ENCODE measurements around the gene NKAPL.

The NKAPL gene

GRCh38 chr6:28258877-28259777 is at the start of gene NKAPL:
TSS of gene NKAPL (plus strand) at chr6:28259297. CDS start at chr6:28259372, 75 bp downstream.
- peak; percentile 77 for DNase-seq

DNA sequence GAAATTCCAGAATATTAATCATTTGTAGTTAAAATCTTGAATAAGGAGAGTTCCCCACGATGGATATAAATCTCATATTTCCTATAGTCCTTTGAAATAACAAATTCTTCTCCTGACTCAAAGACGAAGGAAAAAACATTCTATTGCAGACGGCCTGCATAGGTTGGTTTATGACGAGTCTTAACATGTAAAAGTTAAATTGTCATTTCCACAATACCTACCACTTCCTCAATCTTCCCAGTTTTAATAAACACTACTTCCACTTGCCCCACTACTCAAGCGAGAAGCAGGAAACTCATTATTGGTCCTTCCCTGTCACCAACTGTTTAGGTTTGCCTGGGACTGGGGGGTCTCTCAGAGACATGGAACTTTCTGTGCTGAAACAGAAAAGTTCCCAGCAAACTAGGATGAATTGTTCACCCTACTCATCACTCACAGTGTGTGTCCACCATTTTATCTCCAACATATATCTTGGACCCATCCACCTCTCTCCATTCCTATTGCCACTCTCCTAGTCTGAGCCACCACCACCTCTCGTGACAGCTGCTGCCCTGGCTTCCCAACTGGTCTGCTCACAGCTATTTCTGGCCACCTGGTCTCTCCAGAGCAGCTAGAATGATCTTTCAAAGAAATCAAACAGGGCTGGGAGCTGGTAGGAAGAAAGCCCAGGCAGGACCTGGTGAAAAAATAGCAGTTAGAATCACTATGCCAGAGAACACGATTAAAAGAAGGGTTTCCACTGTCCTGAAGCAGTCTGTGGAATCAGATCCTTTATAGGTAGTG is 49.2 kb upstream of the NKAPL start:
- no peak for DNase-seq

- DNase-seq: peak; percentile 42
Observed at GRCh38 chr6:28211840-28212509, 47.1 kb upstream of the NKAPL start.

DNA sequence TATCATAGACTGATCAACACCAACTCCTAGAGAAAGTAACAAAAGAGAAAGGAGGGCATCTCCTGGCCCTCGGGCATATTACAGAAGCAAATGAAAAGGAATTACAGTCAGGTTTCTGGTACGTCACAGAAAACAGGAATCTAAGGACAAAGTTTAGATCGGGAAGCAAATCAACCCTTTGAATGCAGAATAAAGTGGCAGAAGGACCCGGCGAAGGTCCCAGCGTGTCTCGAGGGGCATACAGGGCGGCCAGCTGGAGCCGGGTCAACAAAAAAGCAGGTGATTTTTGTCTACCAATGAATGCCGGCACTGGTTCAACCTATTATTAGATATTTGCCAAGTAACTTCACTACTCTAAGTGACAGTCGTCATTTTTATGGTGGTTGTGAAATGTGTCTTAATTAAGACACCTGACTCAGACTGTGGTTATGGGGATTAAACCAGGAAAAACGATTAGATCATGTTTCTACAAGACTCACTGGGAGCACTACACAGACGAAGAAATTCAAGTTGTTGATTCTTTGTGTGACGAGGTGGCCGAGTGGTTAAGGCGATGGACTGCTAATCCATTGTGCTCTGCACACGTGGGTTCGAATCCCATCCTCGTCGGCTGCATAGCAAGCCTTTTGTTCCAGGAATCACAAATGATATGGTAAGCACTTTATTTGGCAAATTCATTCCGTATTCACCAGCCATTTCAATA is 46.4 kb upstream of the NKAPL start:
- peak; percentile 89 for DNase-seq

GRCh38 chr6:28213213-28213523 is 45.9 kb upstream of the NKAPL start:
- no peak for DNase-seq

DNA sequence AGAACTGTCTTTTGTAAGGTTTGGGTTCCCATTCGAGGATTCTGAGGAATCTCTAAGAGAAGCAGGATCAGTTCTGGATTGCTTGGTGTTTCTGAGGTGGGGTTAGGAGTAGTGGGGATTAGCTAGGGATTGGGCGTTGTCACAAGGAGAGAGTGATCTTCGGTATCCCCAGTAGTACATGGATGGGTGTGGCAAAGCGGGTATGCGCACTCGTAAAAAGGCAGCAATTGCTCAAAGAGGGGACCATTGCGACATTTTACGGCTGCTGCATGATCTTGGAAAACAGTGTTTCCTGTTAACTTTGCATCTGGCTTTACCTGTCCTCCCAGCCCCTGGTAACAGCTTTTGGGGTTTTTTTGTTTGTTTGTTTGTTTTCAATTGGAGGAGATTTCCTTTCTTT is 43.7 kb upstream of the NKAPL start:
- DNase-seq: no peak

GRCh38 chr6:28217890-28218289 is 41.2 kb upstream of the NKAPL start:
- no peak for DNase-seq

DNA sequence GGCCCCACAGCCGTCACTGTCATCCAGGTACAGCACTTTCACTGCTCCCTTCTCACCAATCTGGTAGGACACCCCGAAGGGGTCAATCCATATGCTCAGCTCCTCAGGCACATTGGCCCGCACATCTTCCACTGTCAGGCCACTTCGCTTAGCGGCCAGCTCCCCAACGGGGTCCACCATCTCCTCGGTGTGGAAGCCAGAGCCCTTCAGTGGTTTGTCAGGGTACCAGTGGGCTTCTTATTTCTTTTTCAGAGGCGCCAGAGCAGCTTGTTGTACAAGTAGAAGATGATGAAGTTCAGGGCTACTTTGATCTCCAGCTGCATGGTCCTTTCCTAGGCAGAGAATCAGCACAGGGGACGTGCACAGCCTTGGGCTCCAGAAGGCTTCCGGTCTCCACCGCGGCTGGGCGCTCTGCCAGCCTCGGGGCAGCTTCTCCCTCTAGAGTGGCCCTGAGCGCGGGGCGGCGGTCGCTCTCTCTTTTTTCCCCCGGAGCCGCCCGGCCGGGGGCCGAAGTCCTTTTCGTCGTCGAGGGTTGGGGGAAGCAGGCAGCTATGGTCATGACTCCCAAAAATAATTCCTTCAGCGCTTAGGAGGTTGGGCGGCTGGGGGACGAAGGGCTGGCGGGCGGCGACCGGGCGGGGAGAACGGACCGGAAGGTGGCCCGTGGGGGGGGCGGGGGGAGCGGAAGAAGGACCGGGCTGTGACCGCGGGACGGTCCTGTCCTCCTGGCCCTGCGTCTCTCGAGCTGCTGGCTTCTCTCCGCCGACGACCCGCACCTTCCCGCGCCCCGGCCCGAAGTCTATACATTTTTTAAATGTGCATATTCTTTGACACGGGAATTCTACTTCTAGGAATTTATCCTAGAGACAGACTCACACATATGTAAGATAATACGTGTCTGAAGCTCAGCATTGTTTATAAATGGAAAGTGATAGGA is 40.5 kb upstream of the NKAPL start:
- peak; percentile 63 for DNase-seq

GRCh38 chr6:28220257-28221133 is 38.6 kb upstream of the NKAPL start:
- DNase-seq: no peak

- DNase-seq: no peak
Observed at GRCh38 chr6:28224131-28225055, 34.7 kb upstream of the NKAPL start.

GRCh38 chr6:28225056-28225834 is 33.9 kb upstream of the NKAPL start, which contains the start of gene ZSCAN9:
TSS of gene ZSCAN9 (plus strand) at chr6:28225275. CDS start at chr6:28227085, 1,810 bp downstream.
- peak; percentile 69 for DNase-seq

DNA sequence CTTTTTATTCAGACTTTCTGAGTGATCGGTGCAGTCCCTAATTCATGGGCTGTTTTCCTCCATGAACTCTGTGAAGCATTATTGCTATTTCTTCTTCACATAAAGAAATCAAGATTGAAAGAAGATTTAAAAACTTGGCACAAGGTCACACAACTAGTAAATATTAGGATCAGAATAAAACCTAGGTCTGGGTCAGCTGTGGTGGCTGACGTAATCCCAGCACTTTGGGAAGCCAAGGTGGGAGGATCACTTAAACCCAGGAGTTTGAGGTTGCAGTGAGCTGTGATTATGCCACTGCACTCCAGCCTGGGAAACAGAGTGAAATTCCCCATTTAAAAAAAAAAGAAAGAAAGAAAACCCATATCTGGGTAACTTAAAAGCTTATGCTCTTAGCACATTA is 32.6 kb upstream of the NKAPL start:
- no peak for DNase-seq

DNA sequence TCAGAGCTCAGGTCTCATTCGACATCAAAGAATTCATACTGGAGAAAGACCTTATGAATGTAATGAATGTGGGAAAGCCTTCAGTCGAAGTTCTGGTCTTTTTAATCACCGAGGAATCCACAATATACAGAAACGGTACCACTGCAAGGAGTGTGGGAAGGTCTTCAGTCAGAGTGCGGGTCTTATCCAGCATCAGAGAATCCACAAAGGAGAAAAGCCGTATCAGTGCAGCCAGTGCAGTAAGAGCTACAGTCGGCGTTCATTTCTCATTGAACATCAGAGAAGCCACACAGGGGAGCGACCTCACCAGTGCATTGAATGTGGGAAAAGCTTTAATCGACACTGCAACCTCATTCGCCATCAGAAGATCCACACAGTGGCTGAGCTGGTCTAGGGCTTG is 26.3 kb upstream of the NKAPL start:
- no peak for DNase-seq

- DNase-seq: no peak
Observed at GRCh38 chr6:28235912-28236452, 23.1 kb upstream of the NKAPL start.

DNA sequence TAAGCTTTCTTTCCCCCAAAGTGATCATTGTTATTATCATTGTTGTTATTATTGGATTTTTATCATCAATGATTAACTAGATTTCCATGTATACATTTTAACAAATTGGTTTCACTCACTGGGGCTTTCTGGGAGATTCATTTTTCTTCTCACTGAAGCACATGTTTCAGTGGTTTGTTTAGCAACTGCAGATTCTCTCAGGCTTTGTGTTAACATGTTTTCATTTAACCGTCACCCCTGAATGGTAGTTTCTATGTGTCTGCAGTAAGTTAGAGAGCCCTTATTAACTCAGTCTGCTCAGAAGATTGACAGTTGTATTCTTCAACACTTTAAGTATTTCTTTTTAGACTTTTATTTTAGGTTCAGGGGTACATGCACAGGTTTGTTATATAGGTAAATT is 19.5 kb upstream of the NKAPL start:
- DNase-seq: no peak

DNA sequence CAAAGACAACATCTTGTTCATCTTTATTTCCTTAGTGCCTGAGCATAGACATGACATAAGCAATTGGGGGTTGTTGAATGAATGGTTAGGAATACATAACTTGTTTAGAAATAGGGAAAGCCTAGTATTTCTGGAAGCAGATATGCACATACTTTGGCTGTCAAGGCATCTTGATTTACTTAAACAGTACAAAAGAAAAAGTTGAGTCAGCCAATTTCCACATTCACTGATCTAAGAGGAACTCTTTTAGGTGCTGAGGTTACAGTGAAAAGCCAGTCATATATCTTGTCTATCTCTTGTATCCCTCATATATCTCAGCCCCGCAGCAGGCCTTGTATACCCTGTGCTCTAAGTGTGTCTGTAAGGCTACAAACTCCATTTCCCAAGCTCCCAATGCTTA is 18.6 kb upstream of the NKAPL start:
- no peak for DNase-seq

DNA sequence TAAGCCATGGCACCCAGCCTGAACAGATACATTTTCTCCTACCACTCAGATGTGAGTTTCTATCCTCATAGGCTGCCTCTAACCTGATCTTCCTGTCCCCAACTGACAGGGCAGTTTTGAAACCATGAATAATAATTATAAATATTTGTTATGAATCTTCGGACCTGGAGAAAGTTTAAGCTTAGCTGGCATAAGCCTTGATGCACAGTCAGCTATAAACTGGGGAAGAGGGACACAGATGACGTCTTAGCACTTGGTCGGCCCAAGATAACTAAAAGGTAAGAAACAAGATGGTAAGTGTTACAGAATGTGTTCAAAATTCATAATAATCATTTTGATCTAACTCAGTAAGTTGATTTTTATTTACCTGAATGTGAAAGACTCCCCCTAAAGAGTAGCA is 15.2 kb upstream of the NKAPL start:
- no peak for DNase-seq

- no peak for DNase-seq
Observed at GRCh38 chr6:28245206-28245941, 13.7 kb upstream of the NKAPL start.

All from stimulated activated CD8-positive, alpha-beta memory T cell treated with anti-CD3 and anti-CD28 coated beads, Interleukin-4, amount 100 ng/mL, for 48 hours (primary cell).